ENCODE measurements around the gene SOAT2.

GRCh38 chr12:53120685-53121525 is 17.6 kb downstream of the SOAT2 start:
- TF ChIP-seq CTCF (conservative IDR thresholded peaks at IDR 0.05 in 1 of 2, IDR thresholded peaks at IDR 0.05 in 1 of 2; ENCODE audit: low read depth in 1 of 2, low read length in 2 of 2) (no peak), EZH2 (IDR thresholded peaks at IDR 0.05; ENCODE audit: low read length, missing control alignments) (no peak)
